Omental fat pad (tissue), 4 donors: ENCODE results near the gene C13orf46. TPM values are rescaled to one million over a fixed set of nuclear protein-coding genes. Genes with fewer than 3 reads are reported as not detected.
A peak's percentile ranks its signal among the peaks of the same experiment; 100 is the strongest.

Experiments
- ATAC-seq: fragments of 150-250 bp; one replicate; pipeline ENCODE4 v1.9.1; 2016; ENCODE audit warnings: mild to moderate bottlenecking, moderate library complexity; ENCODE audit not compliant: low FRiP score
- DNase-seq: peaks from one replicate; pipeline ENCODE4 v3.0.0-alpha.2; 2019; ENCODE audit warnings: low spot score
- CTCF ChIP-seq, 3 donors: fragments of 450-650 bp; IDR thresholded peaks; one replicate each; pipeline ENCODE4 v1.5.1; 2016 to 2017; ENCODE audit warnings: antibody characterized with exemption in 3 of 3, mild to moderate bottlenecking in 3 of 3, moderate library complexity in 2 of 3
- total RNA-seq, 4 donors: library from RNA; depleted of rRNA; stranded (reverse); fragments of >200 nt; gene quantifications; one replicate each; pipeline ENCODE4 v1.1.0, GENCODE V29; 2016

Gene C13orf46
- total RNA-seq, 4 donors from 2014 or later, result 0.13 to 6.9 (median 1.6) TPM

- no peak for TF ChIP-seq CTCF (IDR thresholded peaks at IDR 0.05)
- ATAC-seq (no peak), DNase-seq (no peak)
These were observed 29.0 kb upstream of the C13orf46 start for GRCh38 chr13:114002771-114003321.

GRCh38 chr13:114002009-114002544, 28.2 kb upstream of the C13orf46 start:
- ATAC-seq (peak; percentile 38), DNase-seq (no peak)
- no peak for TF ChIP-seq CTCF (IDR thresholded peaks at IDR 0.05)

- no peak for DNase-seq
- TF ChIP-seq CTCF (IDR thresholded peaks at IDR 0.05), result no peak
These were observed 27.6 kb upstream of the C13orf46 start for GRCh38 chr13:114001331-114002008.

GRCh38 chr13:114000151-114001040, 26.5 kb upstream of the C13orf46 start:
- TF ChIP-seq CTCF (IDR thresholded peaks at IDR 0.05), result no peak

More at GRCh38 chr13:114001331-114002008, 27.6 kb upstream of the C13orf46 start:
- ATAC-seq, result no peak

GRCh38 chr13:113999618-113999910, 25.7 kb upstream of the C13orf46 start:
- DNase-seq, result no peak
- no peak for TF ChIP-seq CTCF (IDR thresholded peaks at IDR 0.05)
- no peak for ATAC-seq

More at GRCh38 chr13:114000151-114001040, 26.5 kb upstream of the C13orf46 start:
- DNase-seq (no peak), ATAC-seq (no peak)

GRCh38 chr13:113998781-113999617, 25.1 kb upstream of the C13orf46 start:
- no peak for TF ChIP-seq CTCF (IDR thresholded peaks at IDR 0.05)
- ATAC-seq (no peak), DNase-seq (no peak)
